OCI-M2 (cell line): ENCODE data around the gene ZNF619.

ENCODE experiments used
- DNase-seq: peaks from one replicate; lab custom pipeline; 2025; ENCODE audit not compliant: unreplicated experiment; lab: John Stamatoyannopoulos, UW

ZNF619 gene

GRCh38 chr3:40528426-40528825 is 51.5 kb downstream of the ZNF619 start:
- DNase-seq, result no peak

GRCh38 chr3:40532252-40532651 is 55.3 kb downstream of the ZNF619 start:
- no peak for DNase-seq

- DNase-seq, result no peak
Observed at GRCh38 chr3:40534283-40534682, 57.4 kb downstream of the ZNF619 start.
